Central memory CD8-positive, alpha-beta T cell (primary cell): ENCODE data around the gene CA10.

ENCODE experiments used
- ATAC-seq: fragments of 150-1000 bp; cut with Tn5 transposase; replicated peaks from 2 replicates; pipeline ENCODE4 v1.10.0; 2022; ENCODE audit warnings: mild to moderate bottlenecking, moderate FRiP score, moderate number of reproducible peaks; ENCODE audit not compliant: poor library complexity, severe bottlenecking; ENCODE audit errors: extremely low read depth
- DNase-seq, 2 donors: peaks; one replicate each; pipeline ENCODE4 v3.0.0; 2021; ENCODE audit warnings: low spot score in 2 of 2
- H3K27ac Mint-ChIP-seq: one replicate; pipeline ENCODE4 v1.8.0; 2022; ENCODE audit warnings: low read depth, mild to moderate bottlenecking, moderate library complexity, mixed read lengths
- H3K27me3 Mint-ChIP-seq: one replicate; pipeline ENCODE4 v1.8.0; 2022; ENCODE audit warnings: mixed read lengths
- H3K36me3 Mint-ChIP-seq: one replicate; pipeline ENCODE4 v1.8.0; 2022; ENCODE audit warnings: mild to moderate bottlenecking, moderate library complexity, mixed read lengths; ENCODE audit not compliant: insufficient read depth
- H3K4me1 Mint-ChIP-seq: one replicate; pipeline ENCODE4 v1.8.0; 2022; ENCODE audit warnings: mixed read lengths
- H3K4me3 Mint-ChIP-seq: one replicate; pipeline ENCODE4 v1.8.0; 2022; ENCODE audit warnings: mild to moderate bottlenecking, moderate library complexity, mixed read lengths
- H3K9me3 Mint-ChIP-seq: one replicate; pipeline ENCODE4 v1.8.0; 2022; ENCODE audit warnings: mixed read lengths

Gene CA10

GRCh38 chr17:51813784-51814174, 344.7 kb downstream of the CA10 start:
- no peaks in the 10 kb centered on the region for H3K27me3 Mint-ChIP-seq
- no peak for ATAC-seq
- DNase-seq: no peak
- H3K27ac Mint-ChIP-seq: no peak overlapping the region
- H3K36me3 Mint-ChIP-seq: peaks cover 2% of the 10 kb centered on the region
- H3K4me1 Mint-ChIP-seq: no peaks in the 10 kb centered on the region
- H3K9me3 Mint-ChIP-seq: no peaks in the 10 kb centered on the region
- H3K4me3 Mint-ChIP-seq: no peak overlapping the region

- no peak for DNase-seq
- Mint-ChIP-seq H3K4me1 (no peaks in the 10 kb centered on the region), H3K27ac (no peak overlapping the region)
Observed at GRCh38 chr17:51813140-51813783, 345.3 kb downstream of the CA10 start.

GRCh38 chr17:51807460-51807859, 351.1 kb downstream of the CA10 start:
- peaks cover 4% of the 10 kb centered on the region for H3K9me3 Mint-ChIP-seq
- no peaks in the 10 kb centered on the region for H3K4me1 Mint-ChIP-seq
- H3K36me3 Mint-ChIP-seq: peaks cover 2% of the 10 kb centered on the region
- no peak for DNase-seq
- no peak for ATAC-seq
- H3K27me3 Mint-ChIP-seq: peaks cover 15% of the 10 kb centered on the region
- H3K4me3 Mint-ChIP-seq: no peak overlapping the region
- H3K27ac Mint-ChIP-seq: no peak overlapping the region

More at GRCh38 chr17:51813140-51813783, 345.3 kb downstream of the CA10 start:
- Mint-ChIP-seq H3K36me3 (peaks cover 2% of the 10 kb centered on the region), H3K4me3 (no peak overlapping the region), H3K27me3 (no peaks in the 10 kb centered on the region), H3K9me3 (no peaks in the 10 kb centered on the region)
- no peak for ATAC-seq

GRCh38 chr17:51805765-51806164, 352.7 kb downstream of the CA10 start:
- DNase-seq: no peak
- no peak overlapping the region for H3K27ac Mint-ChIP-seq
- H3K4me1 Mint-ChIP-seq: no peaks in the 10 kb centered on the region
- peaks cover 4% of the 10 kb centered on the region for H3K9me3 Mint-ChIP-seq
- peaks cover 2% of the 10 kb centered on the region for H3K36me3 Mint-ChIP-seq
- peaks cover 15% of the 10 kb centered on the region for H3K27me3 Mint-ChIP-seq
- H3K4me3 Mint-ChIP-seq: no peak overlapping the region
- no peak for ATAC-seq

- Mint-ChIP-seq H3K4me1 (no peaks in the 10 kb centered on the region), H3K27ac (no peak overlapping the region), H3K36me3 (no peaks in the 10 kb centered on the region), H3K27me3 (peaks cover 15% of the 10 kb centered on the region), H3K9me3 (peaks cover 4% of the 10 kb centered on the region), H3K4me3 (no peak overlapping the region)
- no peak for DNase-seq
- ATAC-seq: no peak
Observed at GRCh38 chr17:51805185-51805584, 353.3 kb downstream of the CA10 start.

GRCh38 chr17:51803161-51803560, 355.4 kb downstream of the CA10 start:
- Mint-ChIP-seq H3K27ac (no peak overlapping the region), H3K36me3 (no peaks in the 10 kb centered on the region), H3K4me1 (no peaks in the 10 kb centered on the region), H3K9me3 (peaks cover 4% of the 10 kb centered on the region), H3K4me3 (no peak overlapping the region), H3K27me3 (peaks cover 15% of the 10 kb centered on the region)
- ATAC-seq (no peak), DNase-seq (no peak)

GRCh38 chr17:51802544-51802943, 356.0 kb downstream of the CA10 start:
- Mint-ChIP-seq H3K36me3 (no peaks in the 10 kb centered on the region), H3K9me3 (peaks cover 4% of the 10 kb centered on the region), H3K27me3 (peaks cover 15% of the 10 kb centered on the region), H3K4me3 (no peak overlapping the region), H3K4me1 (no peaks in the 10 kb centered on the region), H3K27ac (no peak overlapping the region)
- ATAC-seq (no peak), DNase-seq (no peak)

- DNase-seq (no peak), ATAC-seq (no peak)
- peaks cover 4% of the 10 kb centered on the region for H3K9me3 Mint-ChIP-seq
- no peak overlapping the region for H3K4me3 Mint-ChIP-seq
- H3K36me3 Mint-ChIP-seq: no peaks in the 10 kb centered on the region
- H3K27me3 Mint-ChIP-seq: peaks cover 13% of the 10 kb centered on the region
- no peaks in the 10 kb centered on the region for H3K4me1 Mint-ChIP-seq
- H3K27ac Mint-ChIP-seq: no peak overlapping the region
Observed at GRCh38 chr17:51801626-51802025, 356.9 kb downstream of the CA10 start.

- H3K27ac Mint-ChIP-seq: no peak overlapping the region
- H3K9me3 Mint-ChIP-seq: no peaks in the 10 kb centered on the region
- no peaks in the 10 kb centered on the region for H3K36me3 Mint-ChIP-seq
- H3K4me1 Mint-ChIP-seq: no peaks in the 10 kb centered on the region
- no peak overlapping the region for H3K4me3 Mint-ChIP-seq
- H3K27me3 Mint-ChIP-seq: peaks cover 12% of the 10 kb centered on the region
- ATAC-seq (no peak), DNase-seq (no peak)
Observed at GRCh38 chr17:51799981-51800380, 358.5 kb downstream of the CA10 start.

- no peak overlapping the region for H3K4me3 Mint-ChIP-seq
Observed at GRCh38 chr17:51799240-51799639, 359.3 kb downstream of the CA10 start.

GRCh38 chr17:51797150-51797549, 361.4 kb downstream of the CA10 start:
- H3K36me3 Mint-ChIP-seq: no peaks in the 10 kb centered on the region
- H3K27ac Mint-ChIP-seq: no peak overlapping the region
- peaks cover 15% of the 10 kb centered on the region for H3K27me3 Mint-ChIP-seq
- no peaks in the 10 kb centered on the region for H3K4me1 Mint-ChIP-seq
- no peak overlapping the region for H3K4me3 Mint-ChIP-seq
- no peak for DNase-seq
- no peaks in the 10 kb centered on the region for H3K9me3 Mint-ChIP-seq
- no peak for ATAC-seq

More at GRCh38 chr17:51799240-51799639, 359.3 kb downstream of the CA10 start:
- DNase-seq (no peak), ATAC-seq (no peak)
- Mint-ChIP-seq H3K9me3 (no peaks in the 10 kb centered on the region), H3K27ac (no peak overlapping the region), H3K4me1 (no peaks in the 10 kb centered on the region), H3K36me3 (no peaks in the 10 kb centered on the region), H3K27me3 (peaks cover 15% of the 10 kb centered on the region)

- no peak for ATAC-seq
- Mint-ChIP-seq H3K9me3 (no peaks in the 10 kb centered on the region), H3K4me1 (no peaks in the 10 kb centered on the region), H3K36me3 (no peaks in the 10 kb centered on the region), H3K27me3 (peaks cover 15% of the 10 kb centered on the region), H3K27ac (no peak overlapping the region), H3K4me3 (no peak overlapping the region)
- no peak for DNase-seq
Observed at GRCh38 chr17:51796026-51796425, 362.5 kb downstream of the CA10 start.

GRCh38 chr17:51795401-51795800, 363.1 kb downstream of the CA10 start:
- Mint-ChIP-seq H3K4me3 (no peak overlapping the region), H3K9me3 (no peaks in the 10 kb centered on the region), H3K27ac (no peak overlapping the region), H3K36me3 (no peaks in the 10 kb centered on the region), H3K27me3 (peaks cover 18% of the 10 kb centered on the region), H3K4me1 (no peaks in the 10 kb centered on the region)
- ATAC-seq: no peak
- DNase-seq: no peak
